ENCODE data around the gene KHDC1.

DNA sequence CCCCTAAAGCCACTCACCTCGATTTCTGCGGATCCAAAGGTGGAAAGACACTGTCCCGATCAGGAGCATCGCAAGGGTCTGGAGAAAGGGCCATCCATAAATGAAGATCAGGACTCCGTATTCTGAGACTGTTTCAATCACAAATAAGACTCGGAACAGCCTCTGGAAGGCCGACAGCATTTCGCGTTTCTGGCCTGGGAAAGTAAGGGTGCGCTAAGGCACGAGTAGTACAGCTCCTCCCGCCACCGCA is 46.5 kb upstream of the KHDC1 start:
- TF ChIP-seq, protein P1, sequence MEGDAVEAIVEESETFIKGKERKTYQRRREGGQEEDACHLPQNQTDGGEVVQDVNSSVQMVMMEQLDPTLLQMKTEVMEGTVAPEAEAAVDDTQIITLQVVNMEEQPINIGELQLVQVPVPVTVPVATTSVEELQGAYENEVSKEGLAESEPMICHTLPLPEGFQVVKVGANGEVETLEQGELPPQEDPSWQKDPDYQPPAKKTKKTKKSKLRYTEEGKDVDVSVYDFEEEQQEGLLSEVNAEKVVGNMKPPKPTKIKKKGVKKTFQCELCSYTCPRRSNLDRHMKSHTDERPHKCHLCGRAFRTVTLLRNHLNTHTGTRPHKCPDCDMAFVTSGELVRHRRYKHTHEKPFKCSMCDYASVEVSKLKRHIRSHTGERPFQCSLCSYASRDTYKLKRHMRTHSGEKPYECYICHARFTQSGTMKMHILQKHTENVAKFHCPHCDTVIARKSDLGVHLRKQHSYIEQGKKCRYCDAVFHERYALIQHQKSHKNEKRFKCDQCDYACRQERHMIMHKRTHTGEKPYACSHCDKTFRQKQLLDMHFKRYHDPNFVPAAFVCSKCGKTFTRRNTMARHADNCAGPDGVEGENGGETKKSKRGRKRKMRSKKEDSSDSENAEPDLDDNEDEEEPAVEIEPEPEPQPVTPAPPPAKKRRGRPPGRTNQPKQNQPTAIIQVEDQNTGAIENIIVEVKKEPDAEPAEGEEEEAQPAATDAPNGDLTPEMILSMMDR (IDR thresholded peaks at IDR 0.05; ENCODE audit: poor library complexity): no peak
- TF ChIP-seq EZH2 (IDR thresholded peaks at IDR 0.05; ENCODE audit: borderline replicate concordance) (no peak), EZH2phosphoT487 (IDR thresholded peaks at IDR 0.05; ENCODE audit: low read depth, severe bottlenecking, unreplicated experiment) (no peak)
